HFFc6 (cell line): ENCODE data around the gene ST6GALNAC4. TPM values are rescaled to one million over a fixed set of nuclear protein-coding genes. Genes with fewer than 3 reads are reported as not detected.
"Not testable (repeated sequence)": the region's sequence is repeated elsewhere in the genome, so short reads cannot be mapped to it uniquely, and the experiment has no call there.

Experiments used
- DNase-seq: peaks from one replicate; pipeline ENCODE4 v3.0.0-alpha.2; 2018
- H3K27ac Mint-ChIP-seq: 2 replicates; pipeline ENCODE4 v1.8.0; 2020; ENCODE audit warnings: mild to moderate bottlenecking, mixed read lengths
- H3K27me3 Mint-ChIP-seq: 2 replicates; pipeline ENCODE4 v1.8.0; 2021; ENCODE audit warnings: mild to moderate bottlenecking, moderate library complexity, mixed read lengths; ENCODE audit not compliant: insufficient read depth
- H3K36me3 Mint-ChIP-seq: 2 replicates; pipeline ENCODE4 v1.8.0; 2021; ENCODE audit warnings: low read depth, mixed read lengths
- H3K4me1 Mint-ChIP-seq: 2 replicates; pipeline ENCODE4 v1.8.0; 2020; ENCODE audit warnings: low read depth, mixed read lengths
- H3K4me3 Mint-ChIP-seq: 2 replicates; pipeline ENCODE4 v1.8.0; 2020; ENCODE audit warnings: mild to moderate bottlenecking, moderate library complexity, mixed read lengths
- H3K9me3 Mint-ChIP-seq: 2 replicates; pipeline ENCODE4 v1.8.0; 2020; ENCODE audit warnings: mild to moderate bottlenecking, mixed read lengths
- total RNA-seq, 6 experiments: library from RNA; stranded (reverse); fragmentation: NEBNext Ultra II Directional; extraction: Animal tissue kit (Norgen Biotek cat#: 25700); gene quantifications; 2 replicates in 1 of 6; 3 replicates in 5 of 6; pipeline ENCODE4 v1.2.3, GENCODE V29; 2021
- TF ChIP-seq, protein P1 (sequence below): fragments of 200-600 bp; sonication (generic); IDR thresholded peaks from 2 replicates; pipeline ENCODE4 v1.5.0; 2021; ENCODE audit warnings: antibody characterized with exemption, mild to moderate bottlenecking

ST6GALNAC4 gene
- total RNA-seq, 6 experiments from 2014 or later, result 22.9 to 33.4 (median 27.7) TPM

DNA sequence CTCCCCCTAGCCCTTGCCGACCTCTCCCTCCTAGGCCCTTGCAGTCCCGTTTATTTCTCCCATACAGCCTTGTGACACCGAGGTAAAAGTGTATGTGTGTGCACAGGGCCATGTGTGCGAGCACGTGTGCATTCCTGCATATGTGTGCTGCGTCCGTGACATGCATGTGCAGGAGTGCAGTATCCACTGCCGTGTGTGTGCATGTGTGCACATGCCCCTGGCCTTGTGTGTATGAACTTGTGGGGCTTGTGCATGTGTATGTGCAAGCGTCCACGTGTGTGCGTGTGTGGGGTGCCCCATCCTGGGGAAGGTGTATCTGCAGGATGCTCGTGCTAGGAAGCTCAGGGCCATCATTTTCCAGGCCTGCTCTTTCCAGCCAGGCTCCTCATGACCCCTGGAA lies 46.0 kb downstream of the ST6GALNAC4 start:
- Mint-ChIP-seq H3K36me3 (peaks cover 5% of the 10 kb centered on the region; the same call in 1 of the 2 replicates), H3K27ac (no peak overlapping the region), H3K27me3 (no peaks in the 10 kb centered on the region; the same call in none of the 2 replicates), H3K4me3 (no peak overlapping the region), H3K9me3 (no peaks in the 10 kb centered on the region), H3K4me1 (peaks cover 16% of the 10 kb centered on the region; the same call in 1 of the 2 replicates)
- TF ChIP-seq, protein P1, sequence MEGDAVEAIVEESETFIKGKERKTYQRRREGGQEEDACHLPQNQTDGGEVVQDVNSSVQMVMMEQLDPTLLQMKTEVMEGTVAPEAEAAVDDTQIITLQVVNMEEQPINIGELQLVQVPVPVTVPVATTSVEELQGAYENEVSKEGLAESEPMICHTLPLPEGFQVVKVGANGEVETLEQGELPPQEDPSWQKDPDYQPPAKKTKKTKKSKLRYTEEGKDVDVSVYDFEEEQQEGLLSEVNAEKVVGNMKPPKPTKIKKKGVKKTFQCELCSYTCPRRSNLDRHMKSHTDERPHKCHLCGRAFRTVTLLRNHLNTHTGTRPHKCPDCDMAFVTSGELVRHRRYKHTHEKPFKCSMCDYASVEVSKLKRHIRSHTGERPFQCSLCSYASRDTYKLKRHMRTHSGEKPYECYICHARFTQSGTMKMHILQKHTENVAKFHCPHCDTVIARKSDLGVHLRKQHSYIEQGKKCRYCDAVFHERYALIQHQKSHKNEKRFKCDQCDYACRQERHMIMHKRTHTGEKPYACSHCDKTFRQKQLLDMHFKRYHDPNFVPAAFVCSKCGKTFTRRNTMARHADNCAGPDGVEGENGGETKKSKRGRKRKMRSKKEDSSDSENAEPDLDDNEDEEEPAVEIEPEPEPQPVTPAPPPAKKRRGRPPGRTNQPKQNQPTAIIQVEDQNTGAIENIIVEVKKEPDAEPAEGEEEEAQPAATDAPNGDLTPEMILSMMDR, result no peak
- no peak for DNase-seq

DNA sequence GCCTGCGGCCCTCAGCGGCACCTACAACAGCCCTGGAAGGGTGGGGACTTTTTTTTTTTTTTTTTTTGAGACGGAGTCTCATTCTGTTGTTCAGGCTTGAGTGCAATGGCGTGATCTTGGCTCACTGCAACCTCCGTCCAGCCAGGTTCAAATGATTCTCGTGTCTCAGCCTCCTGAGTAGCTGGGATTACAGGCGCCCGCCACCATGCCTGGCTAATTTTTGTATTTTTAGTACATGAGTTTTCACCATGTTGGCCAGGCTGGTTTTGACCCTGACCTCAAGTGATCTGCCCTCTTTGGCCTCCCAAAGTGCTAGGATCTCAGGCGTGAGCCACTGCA lies 46.7 kb downstream of the ST6GALNAC4 start:
- H3K36me3 Mint-ChIP-seq, H3K4me3 Mint-ChIP-seq: not testable (repeated sequence)

GRCh38 chr9:127869310-127870152 lies 47.3 kb downstream of the ST6GALNAC4 start:
- H3K4me1 Mint-ChIP-seq, result peaks cover 6% of the 10 kb centered on the region; the same call in 1 of the 2 replicates
- H3K27ac Mint-ChIP-seq, result peak overlapping the region; percentile 13; the same call in 1 of the 2 replicates
- H3K36me3 Mint-ChIP-seq, result peaks cover 9% of the 10 kb centered on the region; the same call in 1 of the 2 replicates
- H3K4me3 Mint-ChIP-seq, result no peak overlapping the region
- no peaks in the 10 kb centered on the region; the same call in none of the 2 replicates for H3K27me3 Mint-ChIP-seq
- TF ChIP-seq, protein P1, result peak; percentile 95
- no peaks in the 10 kb centered on the region for H3K9me3 Mint-ChIP-seq
- DNase-seq, result peak; percentile 76

More for the DNA sequence above, 46.7 kb downstream of the ST6GALNAC4 start:
- TF ChIP-seq, protein P1, result peak; percentile 66
- not testable (repeated sequence) for H3K27me3 Mint-ChIP-seq, DNase-seq, H3K9me3 Mint-ChIP-seq, H3K27ac Mint-ChIP-seq, H3K4me1 Mint-ChIP-seq

- DNase-seq, result no peak
- Mint-ChIP-seq H3K27me3 (no peaks in the 10 kb centered on the region; the same call in none of the 2 replicates), H3K4me3 (no peak overlapping the region), H3K4me1 (peaks cover 6% of the 10 kb centered on the region; the same call in 1 of the 2 replicates), H3K9me3 (no peaks in the 10 kb centered on the region), H3K27ac (no peak overlapping the region), H3K36me3 (peaks cover 9% of the 10 kb centered on the region; the same call in 1 of the 2 replicates)
- TF ChIP-seq, protein P1, result no peak
Observed at GRCh38 chr9:127868278-127868902, 48.5 kb downstream of the ST6GALNAC4 start.

- Mint-ChIP-seq H3K27me3 (no peaks in the 10 kb centered on the region; the same call in none of the 2 replicates), H3K36me3 (peaks cover 9% of the 10 kb centered on the region; the same call in 1 of the 2 replicates), H3K4me1 (peaks cover 6% of the 10 kb centered on the region; the same call in 1 of the 2 replicates), H3K27ac (no peak overlapping the region), H3K9me3 (no peaks in the 10 kb centered on the region), H3K4me3 (no peak overlapping the region)
- TF ChIP-seq, protein P1, result no peak
- DNase-seq, result no peak
Observed at GRCh38 chr9:127867356-127868277, 49.2 kb downstream of the ST6GALNAC4 start.
